Inflammatory macrophage (primary cell): ENCODE measurements around the gene MTURN.
A peak's percentile ranks its signal among the peaks of the same experiment; 100 is the strongest.

Experiments used
- DNase-seq, 2 donors: peaks; one replicate each; pipeline ENCODE4 v3.0.0-alpha.2; 2020 to 2022

Gene MTURN

GRCh38 chr7:30136117-30136731 lies 1.4 kb downstream of the MTURN start:
- DNase-seq: no peak

GRCh38 chr7:30136743-30137485 lies 2.1 kb downstream of the MTURN start:
- DNase-seq: no peak

- no peak for DNase-seq
These were observed 5.1 kb downstream of the MTURN start for GRCh38 chr7:30139836-30140384.

- no peak for DNase-seq
These were observed 5.7 kb downstream of the MTURN start for GRCh38 chr7:30140456-30140855.

- no peak for DNase-seq
These were observed 7.9 kb downstream of the MTURN start for GRCh38 chr7:30142710-30143109.

- no peak for DNase-seq
These were observed 9.0 kb downstream of the MTURN start for GRCh38 chr7:30143748-30144251.

- DNase-seq: no peak
These were observed 10.0 kb downstream of the MTURN start for GRCh38 chr7:30144657-30145306.

GRCh38 chr7:30145426-30145970 lies 10.7 kb downstream of the MTURN start:
- no peak for DNase-seq

GRCh38 chr7:30146127-30146612 lies 11.4 kb downstream of the MTURN start:
- no peak for DNase-seq

- DNase-seq: no peak
These were observed 12.4 kb downstream of the MTURN start for GRCh38 chr7:30147223-30147622.

GRCh38 chr7:30147785-30148184 lies 13.0 kb downstream of the MTURN start:
- DNase-seq: no peak

GRCh38 chr7:30148426-30148825 lies 13.6 kb downstream of the MTURN start:
- no peak for DNase-seq

GRCh38 chr7:30148951-30149459 lies 14.2 kb downstream of the MTURN start:
- DNase-seq: peak; percentile 50 to 54

- no peak for DNase-seq
These were observed 15.0 kb downstream of the MTURN start for GRCh38 chr7:30149640-30150272.

GRCh38 chr7:30150711-30151110 lies 15.9 kb downstream of the MTURN start:
- DNase-seq: no peak

GRCh38 chr7:30154111-30154587 lies 19.4 kb downstream of the MTURN start:
- peak in 1 of 2 donors; percentile 20 for DNase-seq

GRCh38 chr7:30155481-30155880 lies 20.7 kb downstream of the MTURN start:
- DNase-seq: no peak

GRCh38 chr7:30157204-30157603 lies 22.4 kb downstream of the MTURN start:
- no peak for DNase-seq

- DNase-seq: peak in 1 of 2 donors; percentile 33
These were observed 24.4 kb downstream of the MTURN start for GRCh38 chr7:30159163-30159562.

- peak; percentile 95 to 96 for DNase-seq
These were observed 24.9 kb downstream of the MTURN start for GRCh38 chr7:30159698-30160143.

GRCh38 chr7:30160329-30160728 lies 25.5 kb downstream of the MTURN start:
- no peak for DNase-seq

GRCh38 chr7:30162133-30162532 lies 27.3 kb downstream of the MTURN start:
- DNase-seq: no peak
